Small intestine (tissue), 7 donors: Measurements from ENCODE around the gene MLX. TPM values are rescaled to one million over a fixed set of nuclear protein-coding genes. Genes with fewer than 3 reads are reported as not detected.
A peak's percentile ranks its signal among the peaks of the same experiment; 100 is the strongest.

Experiments
- DNase-seq, 2 donors: peaks; one replicate each; pipeline versions ENCODE4 v3.0.0 to v3.0.0-alpha.2; 2013
- FAIRE-seq: peaks from 2 replicates; lab custom pipeline; 2012; peaks lifted over from hg19 to GRCh38; lab: Jason Lieb, UNC
- H3K27ac ChIP-seq, 3 donors: one replicate each; pipeline ENCODE4 v1.5.1; 2013; ENCODE audit warnings: low read length in 2 of 3, mild to moderate bottlenecking in 2 of 3, control low read depth in 1 of 3, inconsistent platforms in 1 of 3, low read depth in 1 of 3, moderate library complexity in 1 of 3
- H3K27me3 ChIP-seq, 3 donors: one replicate each; pipeline ENCODE4 v1.6.1; 2013; ENCODE audit warnings: low read length in 3 of 3, inconsistent platforms in 1 of 3; ENCODE audit not compliant: control insufficient read depth in 3 of 3, insufficient read depth in 3 of 3
- H3K36me3 ChIP-seq, 3 donors: one replicate each; pipeline ENCODE4 v1.6.1; 2013; ENCODE audit warnings: low read length in 3 of 3, inconsistent platforms in 1 of 3, low read depth in 1 of 3, mild to moderate bottlenecking in 1 of 3, moderate library complexity in 1 of 3; ENCODE audit not compliant: control insufficient read depth in 3 of 3, insufficient read depth in 2 of 3
- H3K4me1 ChIP-seq, 3 donors: one replicate each; pipeline ENCODE4 v1.6.1; 2013; ENCODE audit warnings: low read length in 2 of 3, inconsistent platforms in 1 of 3, low read depth in 1 of 3, mild to moderate bottlenecking in 1 of 3, moderate library complexity in 1 of 3; ENCODE audit not compliant: control insufficient read depth in 3 of 3, insufficient read depth in 2 of 3
- H3K4me3 ChIP-seq, 3 donors: one replicate each; pipeline ENCODE4 v1.5.1; 2013; ENCODE audit warnings: low read length in 3 of 3, control low read depth in 1 of 3, inconsistent platforms in 1 of 3, low read depth in 1 of 3, mild to moderate bottlenecking in 1 of 3, moderate library complexity in 1 of 3
- H3K9me3 ChIP-seq, 2 donors: one replicate each; pipeline ENCODE4 v1.6.1; 2013; ENCODE audit warnings: low read depth in 1 of 2, low read length in 1 of 2; ENCODE audit not compliant: control insufficient read depth in 2 of 2, insufficient read depth in 1 of 2
- WGBS, 3 donors: extraction: QIAGEN DNeasy Blood & Tissue Kit; methylation state at CpG; one replicate each; pipeline ENCODE4 v1.1.7; 2013; 5-methylcytosine and 5-hydroxymethylcytosine counted together
- polyA plus RNA-seq, 4 donors: library from polyadenylated mRNA; stranded (reverse) in 3 of 4; unstranded in 1 of 4; fragments of 200-250 nt in 3 of 4; fragments of 120-200 nt in 1 of 4; gene quantifications; one replicate each; pipeline versions ENCODE4 v1.2.1 to v1.2.3, GENCODE V29; 2013
- donor health status: healthy with polysubstance abuse.
- donor health status: control.
- donor health status: control.
- donor health status: Bipolar disorder and iron deficiency.
- donor health status: healthy.

Gene MLX
- polyA plus RNA-seq, 4 donors = 46.5 to 144 (median 89.4) TPM

DNA sequence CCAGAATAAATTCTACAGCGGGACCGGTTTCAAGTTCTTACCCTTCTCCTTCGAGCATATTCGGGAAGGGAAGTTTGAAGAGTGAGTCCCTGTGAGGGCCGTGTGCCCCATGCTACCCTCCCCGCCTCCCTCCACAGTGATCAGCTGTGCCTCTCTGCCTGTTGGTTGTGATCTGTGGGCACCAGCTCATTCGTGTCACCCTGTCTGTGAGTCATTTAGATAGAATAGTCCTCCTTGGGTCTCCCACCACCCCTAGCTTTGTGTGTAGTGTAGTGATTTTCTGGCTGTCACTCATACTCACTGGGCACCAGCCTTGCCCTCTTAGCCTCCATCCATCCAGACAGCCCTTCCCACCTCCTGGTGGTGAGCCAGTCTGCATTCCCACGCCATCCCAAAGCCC lies 45.9 kb upstream of the MLX start:
- FAIRE-seq = no peak

DNA sequence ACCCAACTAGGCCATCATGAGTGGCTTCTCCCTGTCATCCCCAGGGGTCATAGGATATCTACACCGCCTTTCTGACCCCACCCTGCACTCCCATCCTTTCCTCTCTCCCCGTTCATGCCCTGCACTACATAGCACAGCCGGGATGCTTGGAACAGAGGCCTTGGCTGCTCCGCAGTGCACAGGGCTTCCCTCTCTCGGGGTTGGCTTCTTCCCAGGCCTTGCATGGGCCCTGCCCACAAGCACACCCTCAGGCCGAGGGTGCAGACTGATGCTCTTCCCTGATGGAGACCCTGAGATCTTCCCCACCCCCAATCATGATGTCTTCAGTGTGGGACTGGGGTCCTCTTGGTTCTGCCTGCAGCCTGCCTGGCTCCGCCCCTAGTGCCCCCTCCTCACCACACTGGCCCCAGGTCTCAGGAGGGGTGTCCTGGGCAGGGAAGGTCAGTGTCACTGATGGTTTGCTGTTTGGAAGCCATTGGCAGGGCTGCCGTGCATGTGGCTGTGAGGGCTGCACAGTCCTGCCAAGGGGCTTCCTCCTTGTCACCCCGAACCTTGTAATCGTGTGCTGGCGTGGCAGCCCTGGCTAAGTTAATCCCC lies 45.1 kb upstream of the MLX start:
- Histone ChIP-seq H3K27me3 (no peaks in the 10 kb centered on the region), H3K4me3 (no peak overlapping the region), H3K27ac (peak overlapping the region in 2 of 3 donors; percentile 90 to 97), H3K36me3 (peaks cover 7 to 51% (median 8%) of the 10 kb centered on the region in 3 donors), H3K9me3 (no peaks in the 10 kb centered on the region), H3K4me1 (peaks cover 6 to 67% (median 28%) of the 10 kb centered on the region in 3 donors)
- no peak for DNase-seq
- no peak for FAIRE-seq
- 71 to 92% (median 89%) methylated on average over 11 of the region's 11 CpGs for WGBS, 3 donors

More for the DNA sequence above, 45.9 kb upstream of the MLX start:
- H3K27ac ChIP-seq = peak overlapping the region; percentile 24 to 97 (median 90)
- 66 to 84% (median 77%) methylated on average over 8 of the region's 8 CpGs for WGBS, 3 donors
- no peaks in the 10 kb centered on the region for H3K9me3 ChIP-seq
- peaks cover 7 to 58% (median 8%) of the 10 kb centered on the region in 3 donors for H3K36me3 ChIP-seq
- H3K27me3 ChIP-seq = no peaks in the 10 kb centered on the region
- no peak overlapping the region for H3K4me3 ChIP-seq
- DNase-seq = no peak
- H3K4me1 ChIP-seq = peaks cover 6 to 71% (median 28%) of the 10 kb centered on the region in 3 donors

DNA sequence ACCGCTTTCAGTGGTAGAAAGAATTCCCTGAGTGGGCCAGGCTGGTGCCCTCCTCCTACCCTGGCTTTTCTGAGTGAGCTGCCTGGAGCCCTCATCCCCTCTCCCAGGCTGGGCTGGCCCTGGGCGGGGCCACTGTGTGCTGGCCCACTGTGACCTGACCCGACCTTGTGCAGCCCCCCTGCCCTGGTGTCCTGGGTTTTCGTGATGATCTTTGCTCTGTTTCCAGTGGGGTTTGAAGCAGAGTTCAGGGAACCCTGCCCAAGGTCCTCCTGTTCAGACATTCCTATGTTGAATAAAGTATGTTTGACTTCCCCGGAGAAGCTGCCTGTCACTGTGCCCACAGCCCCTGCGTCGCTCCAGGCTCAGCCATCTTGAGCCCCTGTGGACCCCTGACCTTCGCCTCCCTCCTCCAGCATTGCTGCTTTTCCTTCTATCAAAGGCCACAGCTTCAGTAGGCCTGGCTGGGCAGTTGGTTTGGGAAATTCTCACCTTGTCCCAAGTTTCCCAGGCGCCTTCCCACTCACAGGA lies 44.6 kb upstream of the MLX start:
- Histone ChIP-seq H3K27ac (peak overlapping the region in 2 of 3 donors; percentile 90 to 97), H3K9me3 (no peaks in the 10 kb centered on the region), H3K4me1 (peaks cover 6 to 68% (median 27%) of the 10 kb centered on the region in 3 donors), H3K4me3 (no peak overlapping the region), H3K36me3 (peaks cover 7 to 45% (median 8%) of the 10 kb centered on the region in 3 donors), H3K27me3 (no peaks in the 10 kb centered on the region)
- DNase-seq (no peak), FAIRE-seq (no peak)
- 73 to 87% (median 83%) methylated on average over 9 of the region's 9 CpGs for WGBS, 3 donors

DNA sequence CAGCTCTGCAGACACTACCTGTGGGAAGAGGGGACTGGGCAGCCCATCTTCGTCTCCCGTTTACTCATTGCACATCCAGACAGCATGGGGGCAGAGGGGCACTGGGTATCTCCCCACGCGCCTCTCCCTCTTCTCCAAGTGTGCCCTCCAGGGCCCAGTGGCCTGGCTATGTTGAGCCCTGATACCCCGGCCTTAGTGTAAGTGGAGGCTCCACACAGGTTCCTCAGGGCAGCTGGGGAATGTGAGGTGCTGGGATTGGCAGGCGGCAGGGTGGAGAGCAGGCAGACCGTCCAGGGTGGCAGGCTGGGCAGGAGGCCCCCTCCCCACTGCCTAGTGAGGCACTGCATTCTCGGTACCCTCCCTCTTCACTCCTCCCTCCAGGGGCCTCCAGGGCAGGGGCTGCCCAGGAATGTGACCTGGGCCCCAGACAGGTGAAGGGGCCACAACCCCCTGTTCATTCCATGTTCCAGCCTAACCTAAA lies 44.1 kb upstream of the MLX start:
- H3K4me3 ChIP-seq = no peak overlapping the region
- H3K9me3 ChIP-seq = no peaks in the 10 kb centered on the region
- H3K4me1 ChIP-seq = peaks cover 6 to 63% (median 25%) of the 10 kb centered on the region in 3 donors
- peaks cover 7 to 42% (median 8%) of the 10 kb centered on the region in 3 donors for H3K36me3 ChIP-seq
- H3K27me3 ChIP-seq = no peaks in the 10 kb centered on the region
- WGBS, 3 donors = 94 to 98% (median 95%) methylated on average over 7 to 8 of the region's 8 CpGs
- peak overlapping the region in 2 of 3 donors; percentile 90 to 97 for H3K27ac ChIP-seq
- peak in 1 of 2 donors; percentile 42 for DNase-seq
- no peak for FAIRE-seq

DNA sequence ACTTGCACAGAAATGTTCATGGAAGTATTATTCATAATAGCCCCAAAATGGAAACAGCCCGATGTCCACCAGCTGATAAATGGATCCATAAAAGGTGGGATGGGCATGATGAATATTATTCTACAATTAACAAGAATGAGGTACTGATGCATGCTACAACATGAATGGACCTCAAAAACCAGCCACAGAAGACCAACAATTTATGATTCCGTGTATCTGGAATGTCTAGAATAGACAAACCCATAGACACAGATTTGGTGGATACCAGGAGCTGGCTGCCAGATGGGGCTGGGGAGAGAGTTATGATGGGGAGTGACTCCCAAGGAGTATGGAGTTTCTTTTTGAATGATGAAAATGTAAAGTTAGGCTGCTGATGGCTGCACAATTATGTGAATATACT lies 41.7 kb upstream of the MLX start:
- H3K4me3 ChIP-seq = no peak overlapping the region
- DNase-seq = no peak
- no peak for FAIRE-seq
- 76 to 90% (median 81%) methylated on average over 2 of the region's 2 CpGs for WGBS, 3 donors
- H3K27ac ChIP-seq = no peak overlapping the region
- peaks cover 3 to 45% (median 9%) of the 10 kb centered on the region in 3 donors for H3K4me1 ChIP-seq
- peaks cover 0 to 4% of the 10 kb centered on the region in 2 donors for H3K9me3 ChIP-seq
- no peaks in the 10 kb centered on the region for H3K27me3 ChIP-seq
- H3K36me3 ChIP-seq = peaks cover 7 to 32% (median 8%) of the 10 kb centered on the region in 3 donors

DNA sequence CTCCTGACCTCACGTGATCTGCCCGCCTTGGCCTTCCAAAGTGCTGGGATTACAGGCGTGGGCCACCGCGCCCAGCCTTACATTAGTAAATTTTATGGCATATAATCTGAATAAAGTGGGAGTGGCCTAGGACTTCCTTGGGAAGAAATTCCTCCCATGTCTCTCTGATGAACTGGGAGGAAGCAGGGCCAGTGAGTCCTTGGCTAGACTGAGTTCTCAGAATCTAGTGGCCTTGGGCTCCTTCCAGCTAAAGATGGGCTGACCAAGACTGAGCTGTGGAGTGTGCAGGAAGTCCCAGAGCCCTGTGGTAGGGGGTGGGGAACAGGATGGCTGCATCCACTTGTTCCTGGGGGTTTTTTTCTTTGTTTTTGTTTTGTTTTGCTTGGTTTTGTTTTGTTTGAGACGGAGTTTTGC lies 40.9 kb upstream of the MLX start:
- no peak overlapping the region for H3K4me3 ChIP-seq
- H3K27ac ChIP-seq = peak overlapping the region in 2 of 3 donors; percentile 14 to 66
- FAIRE-seq = no peak

DNA sequence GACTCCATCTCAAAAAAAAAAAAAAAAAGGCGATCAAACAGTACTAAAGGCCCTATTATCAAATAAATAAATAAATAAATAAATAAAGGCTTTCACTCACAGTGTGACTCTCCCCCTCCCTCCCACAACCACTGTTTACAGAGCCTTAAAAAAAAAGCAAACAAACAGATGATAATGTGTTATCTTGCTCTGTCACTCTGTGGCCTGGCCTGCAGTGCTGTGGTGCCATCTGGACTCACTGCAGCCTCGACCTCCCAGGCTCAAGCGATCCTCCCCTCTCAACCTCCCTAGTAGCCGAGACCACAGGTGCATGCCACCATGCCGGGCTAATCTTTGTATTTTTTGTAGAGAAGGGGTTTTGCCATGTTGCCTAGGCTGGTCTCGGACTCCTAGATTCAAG lies 39.0 kb upstream of the MLX start:
- Histone ChIP-seq H3K36me3 (peaks cover 0 to 6% (median 3%) of the 10 kb centered on the region in 3 donors), H3K9me3 (peaks cover 0 to 4% of the 10 kb centered on the region in 2 donors), H3K27ac (no peak overlapping the region), H3K27me3 (no peaks in the 10 kb centered on the region), H3K4me3 (no peak overlapping the region), H3K4me1 (peaks cover 3 to 33% (median 6%) of the 10 kb centered on the region in 3 donors)
- no peak for DNase-seq
- 74 to 87% (median 83%) methylated on average over 6 of the region's 6 CpGs for WGBS, 3 donors
- no peak for FAIRE-seq

More for the DNA sequence above, 40.9 kb upstream of the MLX start:
- Histone ChIP-seq H3K4me1 (peaks cover 3 to 44% (median 5%) of the 10 kb centered on the region in 3 donors), H3K36me3 (peaks cover 6 to 25% (median 8%) of the 10 kb centered on the region in 3 donors), H3K9me3 (peaks cover 0 to 4% of the 10 kb centered on the region in 2 donors), H3K27me3 (no peaks in the 10 kb centered on the region)
- 15 to 54% (median 38%) methylated on average over 6 of the region's 6 CpGs for WGBS, 3 donors
- DNase-seq = peak in 1 of 2 donors; percentile 80

DNA sequence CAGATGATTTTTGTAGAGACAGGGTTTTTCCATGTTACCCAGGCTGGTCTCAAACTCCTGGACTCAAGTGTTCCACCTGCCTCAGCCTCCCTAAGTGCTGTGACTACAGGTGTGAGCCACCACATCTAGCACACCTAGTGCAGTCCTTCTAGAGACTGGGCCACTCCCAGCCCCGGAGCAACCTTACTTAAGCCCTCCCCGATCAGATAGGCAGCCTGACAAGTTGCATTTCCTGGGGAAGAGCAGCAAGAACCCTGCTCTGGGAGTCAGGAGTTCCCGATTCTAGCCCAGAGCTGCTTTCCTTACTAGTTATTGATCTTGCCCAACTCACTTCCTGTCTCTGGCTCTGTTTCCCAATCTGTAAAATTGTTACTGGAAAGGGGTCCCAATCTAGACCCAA lies 37.8 kb upstream of the MLX start:
- peaks cover 3 to 25% (median 6%) of the 10 kb centered on the region in 3 donors for H3K4me1 ChIP-seq
- FAIRE-seq = no peak
- peaks cover 0 to 3% (median 0%) of the 10 kb centered on the region in 3 donors for H3K36me3 ChIP-seq
- H3K27me3 ChIP-seq = no peaks in the 10 kb centered on the region
- peak in 1 of 2 donors; percentile 81 for DNase-seq
- no peak overlapping the region for H3K4me3 ChIP-seq
- H3K9me3 ChIP-seq = peaks cover 0 to 4% of the 10 kb centered on the region in 2 donors
- WGBS, 3 donors = 21 to 44% (median 40%) methylated on average over 3 of the region's 3 CpGs
- peak overlapping the region in 1 of 3 donors; percentile 11 for H3K27ac ChIP-seq
